ENCODE data around the gene PIAS2.
A peak's percentile ranks its signal among the peaks of the same experiment; 100 is the strongest.
"Not testable (repeated sequence)": the region's sequence is repeated elsewhere in the genome, so short reads cannot be mapped to it uniquely, and the experiment has no call there.

Gene PIAS2

GRCh38 chr18:46917108-46917802 lies at the start of gene PIAS2, which contains the start of gene KATNAL2:
PIAS2 (minus strand) TSS chr18:46917507; CDS start chr18:46917345, 162 bp downstream.
KATNAL2 (plus strand) TSS chr18:46917602; CDS start chr18:46946873, 29,271 bp downstream.
- DNase-seq (ENCODE audit: low read depth in 2 of 2) = peak; percentile 40 to 61

- DNase-seq (ENCODE audit: low read depth in 2 of 2) = not testable (repeated sequence)
Measured at GRCh38 chr18:46966266-46966665, 49.0 kb upstream of the PIAS2 start.

- not testable (repeated sequence) for DNase-seq (ENCODE audit: low read depth in 2 of 2)
Measured at GRCh38 chr18:46964579-46965293, 47.4 kb upstream of the PIAS2 start.

- not testable (repeated sequence) for DNase-seq (ENCODE audit: low read depth in 2 of 2)
Measured at GRCh38 chr18:46963656-46964578, 46.6 kb upstream of the PIAS2 start.

GRCh38 chr18:46958209-46958608 lies 40.9 kb upstream of the PIAS2 start:
- no peak for DNase-seq (ENCODE audit: low read depth in 2 of 2)

GRCh38 chr18:46953195-46953594 lies 35.9 kb upstream of the PIAS2 start:
- DNase-seq (ENCODE audit: low read depth in 2 of 2) = no peak

GRCh38 chr18:46950064-46950656 lies 32.9 kb upstream of the PIAS2 start:
- no peak for DNase-seq (ENCODE audit: low read depth in 2 of 2)

- DNase-seq (ENCODE audit: low read depth in 2 of 2) = no peak
Measured at GRCh38 chr18:46946656-46947282, 29.5 kb upstream of the PIAS2 start.

- no peak for DNase-seq (ENCODE audit: low read depth in 2 of 2)
Measured at GRCh38 chr18:46942646-46943045, 25.3 kb upstream of the PIAS2 start.

GRCh38 chr18:46939998-46940571 lies 22.8 kb upstream of the PIAS2 start:
- DNase-seq (ENCODE audit: low read depth in 2 of 2) = no peak

- DNase-seq (ENCODE audit: low read depth in 2 of 2) = no peak
Measured at GRCh38 chr18:46939337-46939963, 22.1 kb upstream of the PIAS2 start.

GRCh38 chr18:46920653-46921052 lies 3.3 kb upstream of the PIAS2 start:
- no peak for DNase-seq (ENCODE audit: low read depth in 2 of 2)

- no peak for DNase-seq (ENCODE audit: low read depth in 2 of 2)
Measured at GRCh38 chr18:46920067-46920466, 2.8 kb upstream of the PIAS2 start.

GRCh38 chr18:46917803-46918600 lies 695 bp upstream of the PIAS2 start:
- no peak for DNase-seq (ENCODE audit: low read depth in 2 of 2)

- peak in 1 of 2 donors; percentile 12 for DNase-seq (ENCODE audit: low read depth in 2 of 2)
Measured at GRCh38 chr18:46916551-46917107, 678 bp downstream of the PIAS2 start.

GRCh38 chr18:46915800-46916550 lies 1.3 kb downstream of the PIAS2 start:
- no peak for DNase-seq (ENCODE audit: low read depth in 2 of 2)

GRCh38 chr18:46910856-46911255 lies 6.5 kb downstream of the PIAS2 start:
- DNase-seq (ENCODE audit: low read depth in 2 of 2) = no peak

GRCh38 chr18:46909497-46909896 lies 7.8 kb downstream of the PIAS2 start:
- DNase-seq (ENCODE audit: low read depth in 2 of 2) = no peak

Data from stimulated activated CD8-positive, alpha-beta memory T cell treated with anti-CD3 and anti-CD28 coated beads, Interleukin-15, amount 100 ng/mL, for 4 hours (primary cell).